Suppressor macrophage treated with lipopolysaccharide for 1 hour (primary cell): ENCODE data around the gene APCDD1.
A peak's percentile ranks its signal among the peaks of the same experiment; 100 is the strongest.

Source experiments
- DNase-seq, 3 donors: peaks; one replicate each; pipeline ENCODE4 v3.0.0-alpha.2; 2020 to 2022

The APCDD1 gene

DNA sequence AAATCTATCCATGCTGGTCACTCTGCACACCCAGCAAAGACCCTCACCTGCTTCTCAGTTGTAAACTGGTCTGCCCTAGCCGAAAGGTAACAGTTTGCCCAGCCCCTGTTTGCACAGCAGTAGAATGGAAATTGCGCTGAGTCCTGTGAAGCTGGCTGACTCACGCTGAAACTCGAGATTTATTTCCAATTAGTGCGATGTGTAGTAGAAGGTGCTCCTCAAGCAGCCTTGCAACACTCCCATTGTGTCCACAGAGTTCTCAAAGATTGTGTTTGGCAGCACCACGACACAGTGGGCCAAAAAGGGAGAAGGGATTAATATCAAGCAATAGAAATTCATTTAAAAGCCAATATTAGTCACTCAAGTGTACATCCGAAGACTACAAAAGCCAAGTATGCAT is 21.7 kb upstream of the APCDD1 start:
- DNase-seq = no peak

DNA sequence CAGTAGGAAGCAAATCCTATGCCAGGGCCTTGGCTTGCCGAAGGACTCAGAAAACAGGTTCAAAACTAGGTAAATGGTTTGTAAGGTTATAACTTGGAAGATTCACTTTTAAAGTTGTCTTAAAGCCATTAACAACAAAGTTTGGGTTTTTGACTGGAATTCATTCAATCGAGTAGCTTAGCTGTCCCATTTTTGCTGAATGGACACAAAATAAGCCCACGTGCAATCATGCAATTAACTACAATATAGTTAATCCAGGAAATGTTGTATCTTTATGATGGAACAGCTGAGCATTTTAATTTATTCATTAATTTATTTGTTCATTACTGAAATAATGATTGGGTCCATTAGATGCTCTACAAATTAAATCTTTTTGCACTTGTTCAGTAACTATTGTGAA is 18.3 kb upstream of the APCDD1 start:
- DNase-seq = no peak

DNA sequence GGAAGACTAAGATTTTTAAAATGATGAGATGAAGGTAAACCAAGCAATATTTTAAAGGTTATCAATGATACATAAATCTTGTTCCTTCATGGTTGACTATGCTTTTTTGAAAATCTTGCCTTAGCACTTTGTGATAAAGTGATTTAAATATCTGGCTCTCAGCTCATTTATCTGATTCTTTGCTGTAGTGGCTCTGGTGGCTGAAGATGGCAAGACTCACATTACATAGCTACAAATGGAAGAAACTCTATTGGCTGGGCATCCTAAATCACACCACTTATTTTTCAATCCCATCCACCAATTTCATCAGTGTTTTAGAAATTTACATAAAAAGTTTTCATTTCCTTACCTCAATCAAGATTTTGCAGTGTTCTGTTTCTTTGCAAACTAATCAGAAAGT is 16.6 kb upstream of the APCDD1 start:
- no peak for DNase-seq

DNA sequence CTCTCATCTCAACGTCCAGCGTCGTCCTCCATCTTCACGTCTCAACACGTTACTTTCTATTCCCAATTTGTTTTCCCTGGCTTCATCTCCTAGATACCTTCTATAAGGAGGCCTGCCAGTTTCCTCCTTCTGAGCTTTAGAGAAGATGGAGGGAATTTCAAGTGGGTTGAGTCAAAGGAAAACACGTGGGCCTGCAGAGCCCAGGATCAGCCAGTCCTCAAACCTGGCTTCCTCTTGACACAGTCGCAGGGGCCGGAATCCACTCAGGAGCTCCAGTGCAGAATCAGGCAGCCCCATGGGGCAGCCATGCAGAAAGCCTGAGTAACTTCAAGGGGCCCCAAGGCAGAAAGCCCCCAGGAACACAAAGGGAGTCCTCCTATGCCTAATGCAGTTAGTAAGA is 14.5 kb upstream of the APCDD1 start:
- no peak for DNase-seq

DNA sequence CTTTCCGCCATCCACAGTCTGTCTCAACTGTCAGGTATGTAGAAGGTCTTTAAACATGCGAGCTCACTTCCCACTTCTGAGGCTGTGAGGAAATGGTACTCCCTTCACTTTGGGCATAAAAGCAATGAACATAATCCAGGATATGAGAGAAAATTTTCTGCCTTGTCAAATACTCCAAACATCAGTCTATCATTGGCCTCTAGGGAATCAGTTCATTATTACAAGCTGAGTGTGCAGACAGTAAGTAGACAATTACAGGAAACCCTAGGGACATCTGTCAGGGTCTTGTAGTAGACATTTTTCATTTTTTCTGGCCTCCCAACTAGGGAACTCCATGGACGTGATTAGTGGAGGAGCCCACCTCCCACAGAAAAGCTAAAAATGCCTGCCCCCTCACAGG is 13.6 kb upstream of the APCDD1 start:
- no peak for DNase-seq

DNA sequence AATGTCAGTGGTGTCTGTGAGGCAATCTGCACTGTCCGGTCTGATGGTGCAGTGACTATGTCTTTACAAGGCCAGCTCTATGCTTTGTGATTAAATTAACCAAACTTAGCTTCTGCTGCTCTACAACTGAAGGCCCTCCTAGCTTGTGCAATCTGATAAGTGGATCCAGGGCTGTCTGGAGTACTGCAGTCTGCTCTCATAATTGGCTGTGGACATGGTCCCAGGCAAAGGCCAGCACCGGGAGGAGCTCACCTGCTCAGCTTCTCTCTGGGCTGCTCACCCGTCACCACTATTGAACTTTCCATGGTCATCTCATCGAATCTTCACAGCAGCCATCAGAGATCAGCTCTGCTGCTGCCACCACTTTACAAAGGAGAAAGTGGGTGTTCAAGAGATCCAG is 13.0 kb upstream of the APCDD1 start:
- no peak for DNase-seq

DNA sequence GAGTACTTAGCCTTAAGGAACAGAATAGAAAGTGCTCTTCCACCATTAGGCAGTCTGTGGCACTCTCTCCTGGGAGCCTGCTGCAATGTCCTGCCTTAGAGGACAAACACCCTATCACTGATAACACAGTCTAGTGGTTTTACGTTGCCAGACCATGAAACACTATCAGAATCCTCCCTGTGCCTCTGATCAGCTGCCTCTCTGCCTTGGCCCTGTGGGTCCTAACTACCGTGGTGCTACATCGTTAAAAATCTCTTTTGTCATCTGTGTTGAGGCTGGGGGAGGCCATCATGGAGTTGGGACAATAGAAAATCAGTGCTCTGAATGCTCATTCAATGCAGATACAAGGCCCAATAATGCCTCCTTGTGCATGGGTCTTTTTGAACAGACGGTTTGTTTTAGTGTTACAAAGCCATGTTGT is 11.9 kb upstream of the APCDD1 start:
- DNase-seq = peak in 2 of 3 donors; percentile 14 to 16

DNA sequence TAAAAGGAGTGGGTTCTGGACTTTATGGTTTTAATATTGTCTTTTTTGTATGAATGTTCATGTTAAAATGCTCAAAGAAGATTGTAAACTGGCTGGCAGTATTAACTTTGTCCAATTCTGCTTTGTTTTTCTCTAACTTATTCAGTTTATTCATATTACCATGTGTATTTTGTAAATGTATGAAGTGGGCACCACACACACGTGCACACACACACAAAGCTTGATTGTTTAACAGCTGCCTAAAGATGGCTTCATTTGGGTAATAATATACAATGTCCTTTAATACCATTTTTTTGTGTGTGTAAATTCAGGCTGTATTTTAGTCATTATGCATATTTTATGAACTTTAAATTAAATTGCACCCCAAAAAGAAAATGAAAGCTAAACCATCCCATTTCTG is 11.4 kb upstream of the APCDD1 start:
- no peak for DNase-seq

DNA sequence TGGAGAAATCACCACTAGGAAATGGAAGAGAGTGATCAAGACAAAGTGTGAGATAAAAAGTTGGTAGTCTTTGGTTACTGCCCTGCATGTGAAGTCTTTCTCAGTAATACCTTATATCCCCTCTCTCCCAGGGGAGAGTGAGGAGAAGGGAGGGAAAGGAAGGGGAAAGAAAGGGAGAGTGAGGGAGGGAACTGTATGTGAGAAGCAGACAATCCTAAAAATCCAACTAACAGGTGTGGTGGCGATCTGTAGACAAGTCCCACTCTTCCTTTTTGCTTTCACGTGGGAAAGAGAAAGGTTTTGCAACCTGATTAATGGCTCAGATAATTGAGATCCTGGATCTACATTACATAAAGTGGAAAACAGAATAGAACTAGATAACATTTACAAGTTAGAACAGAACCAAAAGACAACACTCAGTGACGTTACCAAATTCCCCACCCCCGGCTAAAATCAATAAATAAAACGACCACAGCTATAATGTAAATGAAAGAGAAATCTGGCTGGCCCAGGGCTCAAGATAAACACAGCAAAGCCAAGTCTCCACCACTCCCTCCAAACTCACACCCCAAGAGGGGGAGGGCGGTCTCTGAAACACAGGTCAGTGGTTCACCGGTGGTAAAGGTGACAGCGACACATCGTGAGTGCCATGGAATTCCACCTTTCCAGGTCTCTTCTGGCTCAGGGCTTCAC is 10.0 kb upstream of the APCDD1 start:
- DNase-seq = no peak

DNA sequence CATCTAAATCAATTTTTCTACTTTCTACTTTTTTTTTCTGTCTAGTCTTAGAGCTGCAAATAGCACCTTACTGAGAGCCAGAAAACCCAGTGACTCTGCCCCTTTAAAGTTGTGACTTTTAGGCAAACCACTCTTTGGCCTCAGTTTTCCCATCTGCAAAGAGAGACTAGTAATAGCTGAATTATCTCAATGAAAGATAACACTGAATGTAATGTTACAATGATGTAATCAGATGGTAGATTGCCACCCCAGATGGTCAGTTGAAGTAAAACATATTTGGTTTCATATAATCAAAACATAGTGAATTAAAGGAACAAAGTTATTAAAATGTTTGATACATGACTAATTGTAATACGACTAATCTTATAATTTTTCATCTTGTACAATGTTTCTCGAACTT is 5.0 kb upstream of the APCDD1 start:
- no peak for DNase-seq

DNA sequence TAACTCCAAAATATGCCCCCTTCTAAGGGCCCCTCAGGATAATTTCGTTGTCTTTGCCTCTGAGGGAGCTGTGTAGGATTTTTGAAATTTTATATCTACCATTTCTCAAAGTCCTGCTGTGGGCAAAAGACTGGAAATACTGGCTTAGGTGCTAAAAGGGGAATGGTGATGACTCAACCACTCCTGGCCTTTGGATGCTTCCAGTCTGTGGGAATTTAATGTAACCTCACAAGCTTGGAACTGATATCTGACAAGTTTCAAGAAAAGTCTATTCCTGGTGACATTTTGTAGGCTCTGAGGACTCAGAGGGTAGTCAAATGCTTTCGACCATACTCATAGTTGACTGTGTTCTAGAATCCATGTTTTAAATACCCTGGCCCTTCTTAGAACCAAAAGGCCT is 3.4 kb upstream of the APCDD1 start:
- no peak for DNase-seq

DNA sequence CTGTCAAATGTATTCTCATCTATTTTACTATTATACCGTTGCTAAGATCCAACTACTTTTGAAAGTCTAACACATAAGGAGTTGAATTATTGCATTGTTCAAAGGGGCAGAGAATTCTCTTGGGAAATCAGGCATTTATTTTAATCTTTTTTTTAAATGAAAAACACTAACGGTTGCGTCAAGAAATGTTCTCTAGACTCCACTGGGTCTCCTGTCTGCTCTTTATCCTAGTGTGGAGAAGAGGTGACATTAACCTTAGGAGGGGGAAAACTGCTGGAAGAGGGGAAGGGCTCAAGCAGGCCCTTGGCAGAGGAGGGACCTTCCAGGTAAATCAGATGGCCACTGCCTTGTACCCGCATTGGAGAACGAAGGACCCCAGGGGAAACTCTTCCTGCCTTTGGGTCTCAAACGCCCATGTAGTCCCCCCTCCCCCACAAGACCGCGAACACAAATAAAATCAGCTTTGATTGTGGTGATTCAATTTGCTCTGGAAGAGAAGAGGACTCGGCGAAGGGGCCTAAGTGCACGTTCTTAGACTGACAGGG is 1.1 kb upstream of the APCDD1 start:
- DNase-seq = no peak

DNA sequence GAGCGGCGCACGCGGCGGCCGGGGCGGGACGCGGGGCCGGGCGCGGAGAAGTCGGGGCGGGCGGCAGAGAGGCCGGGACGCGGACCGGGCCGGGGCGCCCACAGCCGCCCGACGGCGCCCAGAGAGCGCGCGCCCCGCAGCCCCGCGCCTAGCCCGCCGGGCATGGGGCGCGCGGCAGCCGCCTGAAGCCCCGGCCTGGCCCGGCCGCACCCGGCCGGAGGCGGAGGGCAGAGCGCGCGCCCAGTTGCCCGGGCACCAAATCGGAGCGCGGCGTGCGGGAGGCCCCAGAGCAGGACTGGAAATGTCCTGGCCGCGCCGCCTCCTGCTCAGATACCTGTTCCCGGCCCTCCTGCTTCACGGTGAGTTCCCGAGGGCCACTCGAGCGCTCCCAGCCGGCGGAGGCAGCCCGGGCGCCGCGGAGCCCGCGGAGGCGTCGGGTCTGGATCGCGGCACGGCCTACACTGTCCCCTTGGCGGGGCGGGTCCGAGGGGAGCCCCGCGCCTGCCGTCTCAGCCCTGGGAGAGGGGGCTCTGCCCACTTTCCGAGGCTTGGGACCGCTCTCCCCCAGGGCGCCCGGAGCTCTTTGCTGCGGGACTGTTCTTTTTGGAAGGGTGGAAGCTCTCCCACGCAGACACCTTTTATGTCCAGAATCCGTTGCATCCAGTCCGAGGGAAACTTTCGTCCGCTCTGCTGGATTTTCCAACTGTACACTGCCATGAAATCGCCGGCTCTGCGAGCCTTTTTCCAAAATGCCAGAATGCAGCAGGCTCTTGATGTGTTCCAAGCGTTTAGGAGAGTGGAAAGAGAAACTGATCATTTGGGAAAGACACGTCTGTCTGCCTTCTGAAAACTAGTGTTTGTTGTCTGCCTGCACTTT is 484 bp downstream of the APCDD1 start:
- peak; percentile 28 to 74 (median 53) for DNase-seq

DNA sequence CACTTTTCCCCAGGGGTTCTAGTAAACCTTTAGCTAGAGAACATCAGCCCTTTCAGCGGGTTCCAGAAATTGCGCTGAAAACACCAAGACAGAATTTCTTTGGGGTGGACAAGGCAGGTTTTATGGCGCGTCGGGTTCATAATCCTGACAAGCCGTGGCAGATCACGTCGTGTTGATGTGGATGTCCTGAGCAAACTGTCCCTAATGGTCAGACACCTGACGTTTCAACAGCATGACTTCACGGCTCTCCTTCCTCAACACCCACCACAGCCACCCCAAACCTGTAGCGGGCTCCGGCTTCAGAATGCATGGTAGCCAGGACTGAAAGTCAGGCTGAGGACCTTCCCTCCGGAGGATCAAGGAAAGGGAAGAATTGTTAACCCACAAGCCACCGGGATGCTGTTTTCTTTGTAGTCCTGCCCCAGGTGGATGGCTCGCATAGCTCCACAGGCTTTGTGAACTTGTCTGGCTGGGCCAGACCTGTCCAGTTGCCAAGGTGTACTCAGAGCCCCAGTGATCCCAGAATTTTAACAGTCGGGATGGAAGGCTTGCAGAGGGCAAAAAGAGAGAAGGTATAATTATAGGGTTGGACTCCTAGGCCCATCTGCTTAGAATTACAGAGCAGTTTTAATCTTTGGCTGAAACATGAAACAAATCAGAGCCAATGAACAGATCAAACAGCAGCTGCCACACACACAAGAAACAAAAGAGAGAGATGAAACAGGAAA is 1.5 kb downstream of the APCDD1 start:
- DNase-seq = no peak

DNA sequence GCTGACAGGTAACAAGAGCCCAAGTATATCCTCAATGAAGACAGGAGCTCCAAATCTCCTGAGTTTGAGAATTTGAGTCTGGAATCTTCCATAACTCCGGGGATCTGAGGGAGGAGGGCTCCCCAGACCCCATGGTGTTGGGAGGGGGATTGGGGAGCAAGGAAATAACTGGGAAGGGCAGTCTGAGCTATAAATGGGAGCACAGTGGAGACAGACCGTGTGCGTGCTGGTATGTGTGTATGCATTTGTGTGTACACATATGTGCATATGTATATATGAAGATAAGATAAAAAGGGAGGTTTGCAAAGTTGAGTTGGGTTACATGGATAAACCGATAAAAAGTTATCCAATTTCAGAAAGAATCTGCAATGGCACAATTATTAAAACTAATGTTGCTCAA is 2.3 kb downstream of the APCDD1 start:
- no peak for DNase-seq

DNA sequence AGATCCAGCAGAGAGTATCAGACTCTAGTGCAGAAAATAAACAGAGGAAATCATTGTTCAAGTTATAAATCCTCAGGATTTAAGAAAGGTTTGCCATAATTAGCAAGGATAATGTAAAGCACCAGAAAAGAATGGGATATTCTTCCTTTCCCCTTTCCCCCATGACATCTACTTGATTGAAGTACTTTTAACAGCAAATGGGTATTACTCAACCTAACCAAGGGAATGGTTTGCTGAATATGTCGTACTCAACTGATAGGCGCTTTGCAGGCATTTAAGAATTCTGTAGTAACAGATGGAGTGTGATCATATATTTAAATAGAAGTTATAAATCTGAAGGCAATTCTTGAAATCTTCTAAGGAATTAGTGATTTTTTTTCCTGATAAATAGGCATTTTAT is 2.7 kb downstream of the APCDD1 start:
- no peak for DNase-seq

DNA sequence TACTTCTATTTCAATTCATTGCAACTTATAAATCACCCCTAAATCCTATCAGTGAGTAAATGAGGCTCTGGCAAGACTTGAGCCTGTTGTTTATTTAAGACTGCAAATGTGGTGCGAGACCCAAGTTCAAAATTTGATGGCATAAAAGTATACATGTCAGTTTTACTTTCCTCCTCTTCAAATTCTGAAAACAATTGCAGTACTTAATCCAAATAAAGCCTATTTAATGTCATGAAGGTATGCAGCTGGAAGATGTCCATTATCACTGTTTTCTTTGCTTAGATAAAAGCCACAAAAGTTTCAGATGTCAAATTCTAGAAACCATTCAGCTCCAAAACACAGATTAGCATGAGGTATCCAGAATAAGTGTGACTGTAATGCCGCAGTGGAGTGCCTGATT is 3.3 kb downstream of the APCDD1 start:
- DNase-seq = no peak

DNA sequence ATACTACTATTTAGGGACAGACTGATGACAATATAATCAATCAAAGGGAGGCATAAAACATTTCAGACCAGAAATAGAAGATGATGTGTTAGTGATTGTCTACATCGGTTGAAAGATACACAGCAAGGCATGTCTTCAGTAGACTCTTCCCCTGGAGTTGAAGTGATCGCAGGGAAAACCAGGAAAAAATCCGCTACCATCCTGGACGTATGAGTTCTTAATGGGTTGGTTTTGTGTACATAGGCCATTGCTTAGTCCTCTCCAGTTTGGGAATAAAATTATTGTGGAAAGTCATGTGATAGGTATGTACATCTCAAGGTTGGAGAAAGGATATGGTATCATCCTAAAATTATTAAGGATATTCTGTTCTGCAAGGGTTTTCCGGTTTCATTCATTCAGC is 4.3 kb downstream of the APCDD1 start:
- no peak for DNase-seq

DNA sequence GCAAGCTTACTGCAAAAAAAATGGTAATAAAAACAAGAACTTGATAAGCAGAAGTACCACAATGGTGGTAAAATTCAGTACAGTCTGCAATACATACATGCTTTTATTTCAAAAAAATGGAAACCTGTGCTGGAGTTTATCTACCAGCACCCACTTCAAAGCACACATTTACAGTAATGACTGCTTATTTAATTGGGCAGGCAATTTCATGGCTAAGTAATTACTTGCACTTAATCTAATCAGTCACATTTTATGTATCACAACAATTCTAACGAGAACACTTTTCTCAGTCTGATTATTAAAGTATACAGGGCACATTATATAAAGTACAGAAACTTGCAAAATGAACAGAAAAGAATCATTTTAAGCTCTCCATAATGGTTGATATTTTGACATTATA is 5.2 kb downstream of the APCDD1 start:
- no peak for DNase-seq

DNA sequence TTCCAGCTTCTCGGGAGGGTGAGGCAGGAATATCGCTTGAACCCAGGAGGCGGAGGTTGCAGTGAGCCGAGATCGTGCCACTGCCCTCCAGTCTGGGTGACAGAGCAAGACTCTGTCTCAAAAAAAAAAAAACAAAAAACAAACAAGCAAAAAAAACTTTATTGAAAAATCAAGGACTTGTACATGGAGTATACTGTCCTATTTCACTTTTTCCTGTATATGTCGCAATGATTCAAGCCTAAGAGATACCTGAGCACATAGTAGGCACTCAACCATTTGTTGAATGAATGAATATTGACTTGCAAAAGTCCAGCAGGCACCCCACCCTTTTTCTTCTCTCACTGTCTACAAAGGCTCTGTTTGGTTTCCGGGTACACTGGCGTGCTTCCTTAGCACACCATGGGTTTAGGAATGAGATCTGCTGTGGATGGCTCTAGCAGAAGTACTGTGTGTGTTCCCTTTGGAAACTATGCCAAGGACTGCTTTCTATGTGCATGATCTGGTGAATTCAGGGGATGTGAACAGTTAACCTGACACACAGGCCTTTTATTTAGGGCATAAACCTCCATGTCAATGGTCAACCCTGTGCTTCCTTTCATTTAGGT is 6.1 kb downstream of the APCDD1 start:
- DNase-seq = no peak

DNA sequence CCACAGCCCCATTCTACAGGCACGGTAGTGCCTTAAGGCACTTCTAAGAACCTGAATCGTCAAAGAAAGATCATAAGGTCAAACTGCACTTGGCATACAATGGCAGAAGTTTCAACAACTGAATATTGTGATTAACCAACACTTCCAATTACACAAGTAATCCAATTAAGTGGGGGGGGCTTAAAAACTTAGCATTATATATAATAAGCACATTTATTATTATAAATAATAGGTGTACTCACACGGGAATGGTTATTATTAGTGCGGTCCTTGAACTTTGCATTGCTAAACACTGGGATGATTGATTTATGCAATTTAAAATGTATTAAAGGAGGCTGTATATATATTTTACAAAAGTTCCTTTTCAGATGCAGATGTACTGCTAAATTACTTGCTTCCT is 7.6 kb downstream of the APCDD1 start:
- DNase-seq = no peak

DNA sequence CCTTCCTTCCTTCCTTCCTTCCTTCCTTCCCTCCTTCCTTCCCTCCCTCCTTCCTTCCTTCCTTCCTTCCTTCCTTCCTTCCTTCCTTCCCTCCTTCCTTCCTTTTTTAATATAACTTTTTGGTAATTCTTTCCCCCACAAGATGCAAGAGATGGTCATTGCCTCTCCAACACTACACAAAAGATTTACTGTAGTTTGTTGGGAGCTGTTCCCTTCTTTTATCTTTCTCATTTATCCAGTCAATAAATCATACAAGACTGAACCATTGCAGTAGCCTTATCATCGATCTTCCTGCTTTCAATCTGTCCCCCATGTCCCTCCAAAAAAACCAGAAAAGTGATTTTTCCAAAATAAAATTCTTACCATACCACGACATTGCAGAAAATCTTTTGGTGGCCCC is 8.2 kb downstream of the APCDD1 start:
- DNase-seq = no peak

DNA sequence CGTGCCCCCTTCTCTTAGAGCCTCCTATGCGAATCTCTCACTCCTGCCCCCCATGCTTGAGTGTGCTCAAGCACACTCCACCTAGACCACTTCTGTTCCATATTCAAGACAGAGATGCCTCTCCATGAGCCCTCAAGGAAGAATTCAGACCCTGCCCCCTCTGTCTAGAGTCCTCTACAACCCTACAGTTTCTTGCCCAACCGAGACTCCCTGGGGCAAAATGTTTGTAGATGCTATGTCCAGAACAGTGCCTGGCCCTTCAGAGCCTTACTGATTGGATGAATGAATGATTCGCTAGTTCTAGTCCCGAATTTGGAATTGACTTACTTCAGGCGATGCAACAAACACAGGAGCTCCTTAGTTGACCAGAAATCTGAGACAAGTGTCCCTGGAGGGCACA is 8.7 kb downstream of the APCDD1 start:
- no peak for DNase-seq
